ENCODE results near the gene EIF5A.

DNA sequence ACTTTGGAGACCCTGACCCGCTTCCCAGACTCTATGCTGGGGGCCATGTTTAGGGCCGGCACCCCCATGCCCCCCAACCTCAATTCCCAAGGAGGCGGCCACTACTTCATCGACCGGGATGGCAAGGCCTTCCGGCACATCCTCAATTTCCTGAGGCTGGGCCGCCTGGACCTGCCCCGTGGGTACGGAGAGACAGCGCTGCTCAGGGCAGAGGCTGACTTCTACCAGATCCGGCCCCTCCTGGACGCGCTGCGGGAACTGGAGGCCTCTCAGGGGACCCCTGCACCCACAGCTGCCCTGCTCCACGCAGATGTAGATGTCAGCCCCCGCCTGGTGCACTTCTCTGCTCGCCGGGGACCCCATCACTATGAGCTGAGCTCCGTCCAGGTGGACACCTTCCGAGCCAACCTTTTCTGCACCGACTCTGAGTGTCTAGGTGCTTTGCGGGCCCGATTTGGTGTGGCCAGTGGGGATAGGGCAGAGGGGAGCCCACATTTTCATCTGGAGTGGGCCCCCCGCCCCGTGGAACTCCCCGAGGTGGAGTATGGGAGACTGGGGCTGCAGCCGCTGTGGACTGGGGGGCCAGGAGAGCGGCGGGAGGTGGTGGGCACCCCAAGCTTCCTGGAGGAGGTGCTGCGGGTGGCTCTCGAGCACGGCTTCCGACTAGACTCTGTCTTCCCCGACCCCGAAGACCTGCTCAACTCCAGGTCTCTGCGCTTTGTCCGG is 45.6 kb downstream of the EIF5A start:
- TF ChIP-seq ZBTB26 (CRISPR knock-in tag; IDR thresholded peaks at IDR 0.05) (no peak), FOXK2 (conservative IDR thresholded peaks at IDR 0.05 in 1 of 2, IDR thresholded peaks at IDR 0.05 in 1 of 2; ENCODE audit: low read depth in 2 of 2) (no peak)
